ENCODE data around the gene CACNA1A.

GRCh38 chr19:13521066-13521465 lies 14.8 kb upstream of the CACNA1A start:
- TF ChIP-seq CTCF (conservative IDR thresholded peaks at IDR 0.05; ENCODE audit: low read depth, low read length) (no peak), CEBPB (IDR thresholded peaks at IDR 0.05; ENCODE audit: low read depth, low read length) (no peak), POLR2A (IDR thresholded peaks at IDR 0.05; ENCODE audit: low read depth, low read length) (no peak), RAD21 (IDR thresholded peaks at IDR 0.05; ENCODE audit: low read length) (no peak), BHLHE40 (IDR thresholded peaks at IDR 0.05; ENCODE audit: low read depth, low read length) (no peak)

All from IMR-90 (cell line).